Liver (tissue), 9 donors: ENCODE data around the gene DNAH3. TPM values are rescaled to one million over a fixed set of nuclear protein-coding genes. Genes with fewer than 3 reads are reported as not detected.

Experiments used
- DNase-seq: peaks from one replicate; pipeline ENCODE4 v3.0.0-alpha.2; 2017; ENCODE audit warnings: low spot score
- H3K27ac ChIP-seq, 2 donors: one replicate each; pipeline ENCODE4 v1.7.0; 2013; ENCODE audit warnings: inconsistent platforms in 2 of 2, low read length in 2 of 2, control low read depth in 1 of 2, low read depth in 1 of 2, mild to moderate bottlenecking in 1 of 2
- H3K27me3 ChIP-seq, 4 donors: one replicate each; pipeline versions ENCODE4 v1.6.1 to v1.7.0; 2013; ENCODE audit warnings: low read length in 3 of 4, inconsistent platforms in 1 of 4, mild to moderate bottlenecking in 1 of 4, moderate library complexity in 1 of 4; ENCODE audit not compliant: control insufficient read depth in 4 of 4, insufficient read depth in 4 of 4
- H3K36me3 ChIP-seq, 4 donors: one replicate each; pipeline versions ENCODE4 v1.6.1 to v1.7.0; 2013; ENCODE audit warnings: low read length in 3 of 4, mild to moderate bottlenecking in 3 of 4, low read depth in 1 of 4, moderate library complexity in 1 of 4; ENCODE audit not compliant: control insufficient read depth in 4 of 4, insufficient read depth in 3 of 4
- H3K4me1 ChIP-seq, 4 donors: one replicate each; pipeline versions ENCODE4 v1.6.1 to v1.7.0; 2013; ENCODE audit warnings: low read length in 3 of 4, mild to moderate bottlenecking in 3 of 4, moderate library complexity in 1 of 4; ENCODE audit not compliant: control insufficient read depth in 4 of 4, insufficient read depth in 4 of 4
- H3K4me3 ChIP-seq, 3 donors: one replicate each; pipeline versions ENCODE4 v1.6.1 to v1.7.0; 2013; ENCODE audit warnings: low read length in 3 of 3, control low read depth in 1 of 3, low read depth in 1 of 3, mild to moderate bottlenecking in 1 of 3
- H3K9ac ChIP-seq, 2 donors: one replicate each; pipeline ENCODE4 v1.7.0; 2013; ENCODE audit warnings: low read length in 2 of 2, mild to moderate bottlenecking in 2 of 2, moderate library complexity in 2 of 2, control low read depth in 1 of 2, low read depth in 1 of 2
- H3K9me3 ChIP-seq, 4 donors: one replicate each; pipeline versions ENCODE4 v1.6.1 to v1.7.0; 2013; ENCODE audit warnings: low read length in 3 of 4; ENCODE audit not compliant: control insufficient read depth in 4 of 4
- CTCF ChIP-seq: fragments of 150-350 bp; IDR thresholded peaks from 2 replicates; pipeline ENCODE4 v1.5.1; 2017; ENCODE audit warnings: improper control_type of control experiment, low read depth, low read length; ENCODE audit not compliant: missing input control
- EGR1 ChIP-seq, 2 donors: IDR thresholded peaks; 2 replicates each; pipeline ENCODE4 v1.6.1; 2016 to 2018; ENCODE audit warnings: antibody characterized with exemption in 2 of 2, low read depth in 2 of 2
- FOXA1 ChIP-seq: IDR thresholded peaks from 2 replicates; pipeline ENCODE4 v1.6.1; 2016; ENCODE audit warnings: antibody characterized with exemption
- FOXA2 ChIP-seq: IDR thresholded peaks from 2 replicates; pipeline ENCODE4 v1.6.1; 2016; ENCODE audit warnings: antibody characterized with exemption
- GABPA ChIP-seq, 2 donors: IDR thresholded peaks in 1 of 2; conservative IDR thresholded peaks in 1 of 2; 2 replicates each; pipeline ENCODE4 v1.6.1; 2016; ENCODE audit warnings: antibody characterized with exemption in 2 of 2, mild to moderate bottlenecking in 1 of 2, moderate library complexity in 1 of 2
- HNF4A ChIP-seq, 2 donors: conservative IDR thresholded peaks; 2 replicates each; pipeline ENCODE4 v1.6.1; 2016; ENCODE audit warnings: antibody characterized with exemption in 2 of 2, mild to moderate bottlenecking in 2 of 2
- JUND ChIP-seq, 2 donors: IDR thresholded peaks; 2 replicates each; pipeline ENCODE4 v1.6.1; 2016; ENCODE audit warnings: antibody characterized with exemption in 2 of 2
- RAD21 ChIP-seq, 2 donors: IDR thresholded peaks; 2 replicates each; pipeline ENCODE4 v1.6.1; 2016; ENCODE audit warnings: antibody characterized with exemption in 2 of 2, mild to moderate bottlenecking in 2 of 2
- REST ChIP-seq: IDR thresholded peaks from 2 replicates; pipeline ENCODE4 v1.6.1; 2016; ENCODE audit warnings: antibody characterized with exemption, mild to moderate bottlenecking
- SP1 ChIP-seq: IDR thresholded peaks from 2 replicates; pipeline ENCODE4 v1.6.1; 2018; ENCODE audit warnings: antibody characterized with exemption, mild to moderate bottlenecking
- TAF1 ChIP-seq: conservative IDR thresholded peaks from 2 replicates; pipeline ENCODE4 v1.6.1; 2016; ENCODE audit warnings: antibody characterized with exemption, mild to moderate bottlenecking
- YY1 ChIP-seq: IDR thresholded peaks from 2 replicates; pipeline ENCODE4 v1.6.1; 2016; ENCODE audit warnings: antibody characterized with exemption, mild to moderate bottlenecking
- WGBS: extraction: QIAGEN DNeasy Blood & Tissue Kit; methylation state at CpG from one replicate; pipeline ENCODE4 v1.1.7; 2013; 5-methylcytosine and 5-hydroxymethylcytosine counted together
- polyA plus RNA-seq, 2 donors: library from polyadenylated mRNA; stranded (reverse) in 1 of 2; unstranded in 1 of 2; fragments of 200-250 nt in 1 of 2; fragments of >200 nt in 1 of 2; fragmentation: Nextera tagmentation in 1 of 2; extraction: Ambion mirVana in 1 of 2; gene quantifications; one replicate each; pipeline versions ENCODE4 v1.2.1 to v1.2.3, GENCODE V29; 2013 to 2015
- total RNA-seq, 2 donors: library from RNA; depleted of rRNA; stranded (reverse); fragments of >200 nt; gene quantifications; one replicate each; pipeline ENCODE4 v1.2.3, GENCODE V29; 2014
- TF ChIP-seq, protein P1 (sequence below): IDR thresholded peaks from 2 replicates; pipeline ENCODE4 v1.6.1; 2016; ENCODE audit warnings: antibody characterized with exemption
- TF ChIP-seq, protein P2 (sequence below): IDR thresholded peaks from 2 replicates; pipeline ENCODE4 v1.6.1; 2016; ENCODE audit warnings: antibody characterized with exemption
- TF ChIP-seq, protein P3 (sequence below): IDR thresholded peaks from 2 replicates; pipeline ENCODE4 v1.6.1; 2016; ENCODE audit warnings: antibody characterized with exemption
- donor health status: healthy.
- donor health status: healthy.
- donor health status: healthy.
- donor health status: healthy.
- donor health status: healthy.

The DNAH3 gene
- total and polyA plus RNA-seq, 4 donors = not detected

DNA sequence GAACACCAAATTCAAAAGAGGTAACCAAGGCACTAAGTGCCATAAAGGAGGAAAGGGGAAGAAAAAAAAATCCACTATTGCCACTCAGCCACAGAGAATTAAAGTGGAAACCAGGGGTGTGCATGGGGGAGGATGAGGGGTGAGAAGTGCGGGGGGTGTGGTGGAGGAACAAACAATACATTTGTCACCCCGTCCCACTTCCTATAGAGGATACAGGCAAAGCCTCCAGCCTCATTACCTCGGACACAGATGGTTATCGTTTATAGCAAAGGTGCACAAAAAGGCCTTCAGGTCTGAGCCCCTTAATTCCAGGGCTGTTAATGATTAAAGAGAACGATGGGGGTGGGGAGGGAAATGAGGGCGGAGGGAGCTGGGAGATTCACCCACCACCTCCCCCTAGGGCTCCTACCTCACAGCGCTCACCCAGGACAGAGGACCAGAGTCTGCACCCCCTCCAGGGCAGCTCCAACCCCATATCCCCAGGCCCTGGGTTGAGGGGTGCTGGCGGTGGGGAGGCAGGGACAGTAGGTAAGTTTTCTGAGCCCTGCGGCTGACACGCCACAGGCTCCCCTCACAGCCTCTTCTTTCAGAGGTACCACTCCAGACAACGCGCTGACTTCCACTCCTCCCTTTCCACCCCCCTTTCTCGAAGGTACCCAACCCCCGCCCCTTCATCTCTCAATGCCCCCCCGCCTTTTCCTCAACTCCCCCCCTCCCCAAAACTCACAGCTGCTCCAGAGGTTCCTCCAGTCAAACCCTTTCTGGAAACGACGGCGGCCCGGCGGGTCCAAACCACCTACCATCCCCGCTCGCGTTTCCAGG lies 251.0 kb downstream of the DNAH3 start:
- Histone ChIP-seq H3K9me3 (no peaks in the 10 kb centered on the region), H3K9ac (peak overlapping the region; percentile 69 to 72), H3K4me3 (peak overlapping the region; percentile 63 to 89 (median 88)), H3K36me3 (peaks cover 0 to 8% (median 4%) of the 10 kb centered on the region in 4 donors), H3K27me3 (no peaks in the 10 kb centered on the region), H3K27ac (peak overlapping the region; percentile 92 to 97), H3K4me1 (peaks cover 4 to 36% (median 32%) of the 10 kb centered on the region in 4 donors)
- DNase-seq = peak; percentile 59
- under 1% methylated on average over 23 of the region's 23 CpGs for WGBS
- TF ChIP-seq TAF1 = peak; percentile 41
- no peak for TF ChIP-seq CTCF
- TF ChIP-seq, protein P1, sequence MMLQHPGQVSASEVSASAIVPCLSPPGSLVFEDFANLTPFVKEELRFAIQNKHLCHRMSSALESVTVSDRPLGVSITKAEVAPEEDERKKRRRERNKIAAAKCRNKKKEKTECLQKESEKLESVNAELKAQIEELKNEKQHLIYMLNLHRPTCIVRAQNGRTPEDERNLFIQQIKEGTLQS = no peak
- TF ChIP-seq RAD21 (IDR thresholded peaks at IDR 0.05) = peak in 1 of 2 donors; percentile 47

GRCh38 chr16:20899071-20899470 lies 251.6 kb downstream of the DNAH3 start:
- no peaks in the 10 kb centered on the region for H3K9me3 ChIP-seq
- H3K36me3 ChIP-seq = peaks cover 3 to 8% (median 4%) of the 10 kb centered on the region in 4 donors
- H3K9ac ChIP-seq = peak overlapping the region in 1 of 2 donors; percentile 21
- H3K4me3 ChIP-seq = peak overlapping the region; percentile 63 to 89 (median 84)
- WGBS = 14% methylated on average over 5 of the region's 5 CpGs
- no peaks in the 10 kb centered on the region for H3K27me3 ChIP-seq
- TF ChIP-seq FOXA1 = no peak
- no peak for TF ChIP-seq REST
- TF ChIP-seq FOXA2 = no peak
- TF ChIP-seq GABPA (IDR thresholded peaks at IDR 0.05 in 1 of 2, conservative IDR thresholded peaks at IDR 0.05 in 1 of 2) = no peak
- TF ChIP-seq HNF4A (conservative IDR thresholded peaks at IDR 0.05) = peak in 1 of 2 donors; percentile 4
- no peak for TF ChIP-seq SP1
- peak overlapping the region; percentile 92 to 97 for H3K27ac ChIP-seq
- peaks cover 4 to 40% (median 31%) of the 10 kb centered on the region in 4 donors for H3K4me1 ChIP-seq
- DNase-seq = no peak

- Histone ChIP-seq H3K9me3 (no peaks in the 10 kb centered on the region), H3K27me3 (no peaks in the 10 kb centered on the region), H3K9ac (no peak overlapping the region), H3K36me3 (peaks cover 3 to 9% (median 6%) of the 10 kb centered on the region in 4 donors), H3K4me3 (peak overlapping the region in 1 of 3 donors; percentile 63), H3K4me1 (peaks cover 2 to 40% (median 32%) of the 10 kb centered on the region in 4 donors), H3K27ac (peak overlapping the region in 1 of 2 donors; percentile 32)
- WGBS = 67% methylated on average over 3 of the region's 3 CpGs
- DNase-seq = no peak
- no peak for TF ChIP-seq FOXA2
- no peak for TF ChIP-seq EGR1 (IDR thresholded peaks at IDR 0.05; ENCODE audit: low read depth in 2 of 2)
- no peak for TF ChIP-seq JUND (IDR thresholded peaks at IDR 0.05)
- TF ChIP-seq GABPA (IDR thresholded peaks at IDR 0.05 in 1 of 2, conservative IDR thresholded peaks at IDR 0.05 in 1 of 2) = no peak
- TF ChIP-seq, protein P2, sequence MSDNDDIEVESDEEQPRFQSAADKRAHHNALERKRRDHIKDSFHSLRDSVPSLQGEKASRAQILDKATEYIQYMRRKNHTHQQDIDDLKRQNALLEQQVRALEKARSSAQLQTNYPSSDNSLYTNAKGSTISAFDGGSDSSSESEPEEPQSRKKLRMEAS = no peak
- TF ChIP-seq, protein P3, sequence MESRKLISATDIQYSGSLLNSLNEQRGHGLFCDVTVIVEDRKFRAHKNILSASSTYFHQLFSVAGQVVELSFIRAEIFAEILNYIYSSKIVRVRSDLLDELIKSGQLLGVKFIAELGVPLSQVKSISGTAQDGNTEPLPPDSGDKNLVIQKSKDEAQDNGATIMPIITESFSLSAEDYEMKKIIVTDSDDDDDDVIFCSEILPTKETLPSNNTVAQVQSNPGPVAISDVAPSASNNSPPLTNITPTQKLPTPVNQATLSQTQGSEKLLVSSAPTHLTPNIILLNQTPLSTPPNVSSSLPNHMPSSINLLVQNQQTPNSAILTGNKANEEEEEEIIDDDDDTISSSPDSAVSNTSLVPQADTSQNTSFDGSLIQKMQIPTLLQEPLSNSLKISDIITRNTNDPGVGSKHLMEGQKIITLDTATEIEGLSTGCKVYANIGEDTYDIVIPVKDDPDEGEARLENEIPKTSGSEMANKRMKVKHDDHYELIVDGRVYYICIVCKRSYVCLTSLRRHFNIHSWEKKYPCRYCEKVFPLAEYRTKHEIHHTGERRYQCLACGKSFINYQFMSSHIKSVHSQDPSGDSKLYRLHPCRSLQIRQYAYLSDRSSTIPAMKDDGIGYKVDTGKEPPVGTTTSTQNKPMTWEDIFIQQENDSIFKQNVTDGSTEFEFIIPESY = no peak
- TF ChIP-seq SP1 = no peak
- TF ChIP-seq HNF4A (conservative IDR thresholded peaks at IDR 0.05) = no peak
- TF ChIP-seq, protein P1 = no peak
- TF ChIP-seq YY1 = no peak
- no peak for TF ChIP-seq RAD21 (IDR thresholded peaks at IDR 0.05)
Observed at GRCh38 chr16:20897922-20898321, 252.7 kb downstream of the DNAH3 start.
